ENCODE data around the gene NDUFB8.

DNA sequence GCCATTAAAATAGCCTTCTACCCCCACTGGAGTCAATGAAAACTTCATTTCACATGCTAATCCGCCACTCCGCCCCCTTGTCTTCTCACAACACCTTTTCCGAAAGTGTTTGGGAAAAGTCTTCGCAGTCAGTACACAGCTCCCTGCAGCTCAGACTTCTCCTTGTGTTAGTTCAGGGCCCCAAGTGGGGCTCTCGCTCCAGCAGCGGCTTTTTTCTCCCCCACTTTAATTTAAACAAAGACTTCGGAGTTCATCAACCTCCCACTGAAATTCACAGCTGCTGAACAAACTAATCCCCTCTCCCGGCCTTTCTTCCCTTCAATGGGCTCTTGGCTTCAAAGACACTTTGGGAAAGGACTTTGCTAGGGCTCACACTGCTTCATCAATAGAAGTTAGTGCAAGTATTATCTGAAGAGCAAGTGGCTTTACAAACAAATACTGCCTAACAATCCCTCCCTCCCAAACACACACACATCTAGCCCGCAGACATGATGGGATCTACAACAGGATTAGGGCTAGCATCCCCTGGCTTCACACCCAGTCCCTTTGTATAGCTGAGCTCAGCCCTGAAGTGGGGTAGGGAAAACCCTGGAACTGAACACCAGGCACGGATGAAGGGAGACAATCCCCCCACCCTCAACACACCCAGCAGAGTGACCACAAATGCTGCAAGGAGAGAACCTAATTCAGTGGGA is 43.7 kb downstream of the NDUFB8 start:
- TF ChIP-seq, protein P1, sequence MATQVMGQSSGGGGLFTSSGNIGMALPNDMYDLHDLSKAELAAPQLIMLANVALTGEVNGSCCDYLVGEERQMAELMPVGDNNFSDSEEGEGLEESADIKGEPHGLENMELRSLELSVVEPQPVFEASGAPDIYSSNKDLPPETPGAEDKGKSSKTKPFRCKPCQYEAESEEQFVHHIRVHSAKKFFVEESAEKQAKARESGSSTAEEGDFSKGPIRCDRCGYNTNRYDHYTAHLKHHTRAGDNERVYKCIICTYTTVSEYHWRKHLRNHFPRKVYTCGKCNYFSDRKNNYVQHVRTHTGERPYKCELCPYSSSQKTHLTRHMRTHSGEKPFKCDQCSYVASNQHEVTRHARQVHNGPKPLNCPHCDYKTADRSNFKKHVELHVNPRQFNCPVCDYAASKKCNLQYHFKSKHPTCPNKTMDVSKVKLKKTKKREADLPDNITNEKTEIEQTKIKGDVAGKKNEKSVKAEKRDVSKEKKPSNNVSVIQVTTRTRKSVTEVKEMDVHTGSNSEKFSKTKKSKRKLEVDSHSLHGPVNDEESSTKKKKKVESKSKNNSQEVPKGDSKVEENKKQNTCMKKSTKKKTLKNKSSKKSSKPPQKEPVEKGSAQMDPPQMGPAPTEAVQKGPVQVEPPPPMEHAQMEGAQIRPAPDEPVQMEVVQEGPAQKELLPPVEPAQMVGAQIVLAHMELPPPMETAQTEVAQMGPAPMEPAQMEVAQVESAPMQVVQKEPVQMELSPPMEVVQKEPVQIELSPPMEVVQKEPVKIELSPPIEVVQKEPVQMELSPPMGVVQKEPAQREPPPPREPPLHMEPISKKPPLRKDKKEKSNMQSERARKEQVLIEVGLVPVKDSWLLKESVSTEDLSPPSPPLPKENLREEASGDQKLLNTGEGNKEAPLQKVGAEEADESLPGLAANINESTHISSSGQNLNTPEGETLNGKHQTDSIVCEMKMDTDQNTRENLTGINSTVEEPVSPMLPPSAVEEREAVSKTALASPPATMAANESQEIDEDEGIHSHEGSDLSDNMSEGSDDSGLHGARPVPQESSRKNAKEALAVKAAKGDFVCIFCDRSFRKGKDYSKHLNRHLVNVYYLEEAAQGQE (IDR thresholded peaks at IDR 0.05; ENCODE audit: insufficient read depth in 1 of 2, low read depth in 2 of 2, low read length in 2 of 2) = no peak
- no peak for TF ChIP-seq TAF1 (IDR thresholded peaks at IDR 0.05; ENCODE audit: borderline replicate concordance, insufficient read depth, low read length)
- TF ChIP-seq POLR2AphosphoS5 (IDR thresholded peaks at IDR 0.05; ENCODE audit: low read depth, low read length) = no peak
- TF ChIP-seq SIN3A (IDR thresholded peaks at IDR 0.05; ENCODE audit: borderline replicate concordance, insufficient read depth, low read length) = no peak
- no peak for TF ChIP-seq FOXP2 (optimal IDR thresholded peaks at IDR 0.05; ENCODE audit: borderline replicate concordance, extremely low read depth, extremely low read length, insufficient read depth)

All from PFSK-1 (cell line).